GM13976 (cell line): Measurements from ENCODE around the gene ZFYVE9.

Experiments used
- DNase-seq: peaks from one replicate; pipeline ENCODE4 v3.0.0; 2012; ENCODE audit warnings: low spot score
- CTCF ChIP-seq: IDR thresholded peaks from 2 replicates; pipeline ENCODE4 v1.5.1; 2012; ENCODE audit warnings: borderline replicate concordance, mild to moderate bottlenecking; ENCODE audit not compliant: insufficient read depth; ENCODE audit errors: extremely low read depth, missing control alignments, control extremely low read depth
- in situ Hi-C: fragments of 300-500 bp; cut with MboI; formaldehyde crosslinking; loops from one replicate; pipeline ENCODE4 v1.12.0; 2022; ENCODE audit warnings: low sequenced_read_pairs, mixed read lengths, inconsistent platforms; ENCODE audit not compliant: unreplicated experiment

ZFYVE9 gene

GRCh38 chr1:52238887-52239707 is 97.2 kb downstream of the ZFYVE9 start:
- TF ChIP-seq CTCF: no peak
- peak; percentile 17 for DNase-seq
- in situ Hi-C loops: no loop called here

GRCh38 chr1:52239708-52240001 is 97.8 kb downstream of the ZFYVE9 start:
- in situ Hi-C loops: no loop called here
- DNase-seq: peak; percentile 32
- TF ChIP-seq CTCF: no peak

- in situ Hi-C loops: no loop called here
- no peak for DNase-seq
- no peak for TF ChIP-seq CTCF
Measured at GRCh38 chr1:52240592-52241210, 98.8 kb downstream of the ZFYVE9 start.

- in situ Hi-C loops: no loop called here
- no peak for DNase-seq
- no peak for TF ChIP-seq CTCF
Measured at GRCh38 chr1:52243221-52243987, 101.5 kb downstream of the ZFYVE9 start.

GRCh38 chr1:52249831-52250230 is 107.9 kb downstream of the ZFYVE9 start:
- in situ Hi-C loops: no loop called here
- no peak for TF ChIP-seq CTCF
- DNase-seq: no peak

- DNase-seq: no peak
- TF ChIP-seq CTCF: no peak
- in situ Hi-C loops: no loop called here
Measured at GRCh38 chr1:52253421-52253820, 111.5 kb downstream of the ZFYVE9 start.
